ENCODE results near the gene SLC9A3.

DNA sequence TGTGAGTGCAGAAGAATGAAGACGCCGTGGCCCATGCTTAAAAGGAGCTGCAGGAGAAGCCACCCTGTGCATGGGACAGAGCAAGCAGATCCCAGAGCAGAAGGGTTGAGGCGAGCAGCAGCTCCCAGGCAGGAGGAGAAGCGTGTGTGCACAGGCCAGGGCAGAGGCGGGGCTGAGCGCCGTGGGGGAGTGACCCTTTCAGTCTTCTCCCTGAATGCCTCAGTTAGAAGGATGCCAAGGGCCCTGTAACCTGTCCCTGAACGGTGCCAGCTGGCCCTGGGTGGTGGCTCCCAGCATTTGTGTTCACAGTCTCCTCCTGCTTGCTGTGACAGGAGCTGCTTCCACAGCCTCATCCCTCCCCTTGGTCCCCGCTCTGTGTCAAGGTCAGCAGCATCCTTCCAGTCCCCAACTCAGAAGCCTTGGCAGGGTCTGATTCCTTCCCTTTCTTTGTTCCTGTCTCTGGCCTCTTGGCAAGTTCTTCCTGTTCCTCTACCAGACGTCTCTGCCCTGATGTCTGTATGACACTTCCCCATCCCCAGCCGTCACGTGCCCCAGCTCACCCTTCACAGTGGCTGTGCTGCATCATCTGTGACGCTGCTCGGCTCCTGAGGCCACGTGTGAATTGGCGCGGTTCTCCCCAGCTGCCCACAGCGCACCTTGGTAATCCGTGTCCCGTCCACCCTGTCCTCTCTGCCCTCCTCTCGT is 76.0 kb downstream of the SLC9A3 start:
- no peak for TF ChIP-seq POLR2A (IDR thresholded peaks at IDR 0.05; ENCODE audit: borderline replicate concordance, extremely low read depth, insufficient read depth, insufficient read length)
- no peak for TF ChIP-seq EZH2phosphoT487 (IDR thresholded peaks at IDR 0.05; ENCODE audit: borderline replicate concordance)
- no peak for TF ChIP-seq RAD21 (IDR thresholded peaks at IDR 0.05; ENCODE audit: low read depth)
- TF ChIP-seq, protein P1, sequence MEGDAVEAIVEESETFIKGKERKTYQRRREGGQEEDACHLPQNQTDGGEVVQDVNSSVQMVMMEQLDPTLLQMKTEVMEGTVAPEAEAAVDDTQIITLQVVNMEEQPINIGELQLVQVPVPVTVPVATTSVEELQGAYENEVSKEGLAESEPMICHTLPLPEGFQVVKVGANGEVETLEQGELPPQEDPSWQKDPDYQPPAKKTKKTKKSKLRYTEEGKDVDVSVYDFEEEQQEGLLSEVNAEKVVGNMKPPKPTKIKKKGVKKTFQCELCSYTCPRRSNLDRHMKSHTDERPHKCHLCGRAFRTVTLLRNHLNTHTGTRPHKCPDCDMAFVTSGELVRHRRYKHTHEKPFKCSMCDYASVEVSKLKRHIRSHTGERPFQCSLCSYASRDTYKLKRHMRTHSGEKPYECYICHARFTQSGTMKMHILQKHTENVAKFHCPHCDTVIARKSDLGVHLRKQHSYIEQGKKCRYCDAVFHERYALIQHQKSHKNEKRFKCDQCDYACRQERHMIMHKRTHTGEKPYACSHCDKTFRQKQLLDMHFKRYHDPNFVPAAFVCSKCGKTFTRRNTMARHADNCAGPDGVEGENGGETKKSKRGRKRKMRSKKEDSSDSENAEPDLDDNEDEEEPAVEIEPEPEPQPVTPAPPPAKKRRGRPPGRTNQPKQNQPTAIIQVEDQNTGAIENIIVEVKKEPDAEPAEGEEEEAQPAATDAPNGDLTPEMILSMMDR (IDR thresholded peaks at IDR 0.05 in 2 of 3, conservative IDR thresholded peaks at IDR 0.05 in 1 of 3; ENCODE audit: borderline replicate concordance in 1 of 3, insufficient read depth in 1 of 3, low read depth in 2 of 3, low read length in 2 of 3) = no peak
- no peak for TF ChIP-seq SP1 (IDR thresholded peaks at IDR 0.05; ENCODE audit: low read depth)
- TF ChIP-seq SIN3A (IDR thresholded peaks at IDR 0.05; ENCODE audit: low read depth) = no peak
- TF ChIP-seq, protein P2, sequence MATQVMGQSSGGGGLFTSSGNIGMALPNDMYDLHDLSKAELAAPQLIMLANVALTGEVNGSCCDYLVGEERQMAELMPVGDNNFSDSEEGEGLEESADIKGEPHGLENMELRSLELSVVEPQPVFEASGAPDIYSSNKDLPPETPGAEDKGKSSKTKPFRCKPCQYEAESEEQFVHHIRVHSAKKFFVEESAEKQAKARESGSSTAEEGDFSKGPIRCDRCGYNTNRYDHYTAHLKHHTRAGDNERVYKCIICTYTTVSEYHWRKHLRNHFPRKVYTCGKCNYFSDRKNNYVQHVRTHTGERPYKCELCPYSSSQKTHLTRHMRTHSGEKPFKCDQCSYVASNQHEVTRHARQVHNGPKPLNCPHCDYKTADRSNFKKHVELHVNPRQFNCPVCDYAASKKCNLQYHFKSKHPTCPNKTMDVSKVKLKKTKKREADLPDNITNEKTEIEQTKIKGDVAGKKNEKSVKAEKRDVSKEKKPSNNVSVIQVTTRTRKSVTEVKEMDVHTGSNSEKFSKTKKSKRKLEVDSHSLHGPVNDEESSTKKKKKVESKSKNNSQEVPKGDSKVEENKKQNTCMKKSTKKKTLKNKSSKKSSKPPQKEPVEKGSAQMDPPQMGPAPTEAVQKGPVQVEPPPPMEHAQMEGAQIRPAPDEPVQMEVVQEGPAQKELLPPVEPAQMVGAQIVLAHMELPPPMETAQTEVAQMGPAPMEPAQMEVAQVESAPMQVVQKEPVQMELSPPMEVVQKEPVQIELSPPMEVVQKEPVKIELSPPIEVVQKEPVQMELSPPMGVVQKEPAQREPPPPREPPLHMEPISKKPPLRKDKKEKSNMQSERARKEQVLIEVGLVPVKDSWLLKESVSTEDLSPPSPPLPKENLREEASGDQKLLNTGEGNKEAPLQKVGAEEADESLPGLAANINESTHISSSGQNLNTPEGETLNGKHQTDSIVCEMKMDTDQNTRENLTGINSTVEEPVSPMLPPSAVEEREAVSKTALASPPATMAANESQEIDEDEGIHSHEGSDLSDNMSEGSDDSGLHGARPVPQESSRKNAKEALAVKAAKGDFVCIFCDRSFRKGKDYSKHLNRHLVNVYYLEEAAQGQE (IDR thresholded peaks at IDR 0.05; ENCODE audit: low read depth) = no peak
- no peak for TF ChIP-seq ZFX (IDR thresholded peaks at IDR 0.05)
- TF ChIP-seq, protein P3, sequence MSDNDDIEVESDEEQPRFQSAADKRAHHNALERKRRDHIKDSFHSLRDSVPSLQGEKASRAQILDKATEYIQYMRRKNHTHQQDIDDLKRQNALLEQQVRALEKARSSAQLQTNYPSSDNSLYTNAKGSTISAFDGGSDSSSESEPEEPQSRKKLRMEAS (IDR thresholded peaks at IDR 0.05) = no peak
